RWPE2 (cell line): ENCODE data around the gene LSR.

Source experiments
- ATAC-seq: fragments of 200-7000 bp; cut with Tn5 transposase; 3 replicates; pipeline ENCODE4 v1.9.1; 2021; ENCODE audit warnings: low read depth
- DNase-seq: peaks from one replicate; pipeline ENCODE4 v3.0.0-alpha.2; 2020; ENCODE audit warnings: low spot score
- H3K27ac ChIP-seq: fragments of 450-650 bp; 2 replicates; pipeline ENCODE4 v1.5.1; 2017; ENCODE audit warnings: mild to moderate bottlenecking; ENCODE audit not compliant: poor library complexity, severe bottlenecking
- H3K27me3 ChIP-seq: fragments of 250-450 bp; sonication (Bioruptor Pico); 2 replicates; pipeline ENCODE4 v1.5.1; 2021; ENCODE audit warnings: mild to moderate bottlenecking, moderate library complexity; ENCODE audit not compliant: insufficient read depth, poor library complexity, severe bottlenecking
- H3K36me3 ChIP-seq: fragments of 250-450 bp; sonication (Bioruptor Pico); 2 replicates; pipeline ENCODE4 v1.5.1; 2020; ENCODE audit warnings: low read depth, mild to moderate bottlenecking, moderate library complexity
- H3K4me1 ChIP-seq: fragments of 250-450 bp; sonication (Bioruptor Pico); 2 replicates; pipeline ENCODE4 v1.5.1; 2021; ENCODE audit warnings: mild to moderate bottlenecking, moderate library complexity; ENCODE audit not compliant: insufficient read depth, poor library complexity, severe bottlenecking
- H3K4me3 ChIP-seq: fragments of 250-450 bp; sonication (Bioruptor Pico); 2 replicates; pipeline ENCODE4 v1.5.1; 2021; ENCODE audit warnings: mild to moderate bottlenecking, moderate library complexity; ENCODE audit not compliant: severe bottlenecking
- H3K9me3 ChIP-seq: fragments of 250-450 bp; sonication (Bioruptor Pico); 2 replicates; pipeline ENCODE4 v1.5.1; 2021; ENCODE audit warnings: mild to moderate bottlenecking, moderate library complexity; ENCODE audit not compliant: severe bottlenecking
- CTCF ChIP-seq: fragments of 450-650 bp; IDR thresholded peaks from one replicate; pipeline ENCODE4 v1.5.1; 2017; ENCODE audit warnings: mild to moderate bottlenecking, moderate library complexity; ENCODE audit not compliant: poor library complexity, severe bottlenecking

The LSR gene

GRCh38 chr19:35316560-35316959, 67.8 kb downstream of the LSR start:
- peaks cover 11% of the 10 kb centered on the region for H3K4me1 ChIP-seq
- ATAC-seq, result no peak

More at GRCh38 chr19:35316560-35316959, 67.8 kb downstream of the LSR start:
- TF ChIP-seq CTCF, result no peak
- H3K27ac ChIP-seq, result no peak overlapping the region
- no peaks in the 10 kb centered on the region for H3K9me3 ChIP-seq
- H3K4me3 ChIP-seq, result no peak overlapping the region
- DNase-seq, result no peak
- H3K36me3 ChIP-seq, result no peaks in the 10 kb centered on the region
- no peaks in the 10 kb centered on the region for H3K27me3 ChIP-seq
